ENCODE data around the gene BRD4. TPM values are rescaled to one million over a fixed set of nuclear protein-coding genes. Genes with fewer than 3 reads are reported as not detected.

BRD4 gene
- total RNA-seq, 4 donors from 2014 or later, result 64.8 to 83.2 (median 73.9) TPM

- intact Hi-C loops (cut with DNase I; ENCODE audit: low total_unique reads), result no loop called here
Observed at GRCh38 chr19:15198951-15199660, 133.2 kb downstream of the BRD4 start.

DNA sequence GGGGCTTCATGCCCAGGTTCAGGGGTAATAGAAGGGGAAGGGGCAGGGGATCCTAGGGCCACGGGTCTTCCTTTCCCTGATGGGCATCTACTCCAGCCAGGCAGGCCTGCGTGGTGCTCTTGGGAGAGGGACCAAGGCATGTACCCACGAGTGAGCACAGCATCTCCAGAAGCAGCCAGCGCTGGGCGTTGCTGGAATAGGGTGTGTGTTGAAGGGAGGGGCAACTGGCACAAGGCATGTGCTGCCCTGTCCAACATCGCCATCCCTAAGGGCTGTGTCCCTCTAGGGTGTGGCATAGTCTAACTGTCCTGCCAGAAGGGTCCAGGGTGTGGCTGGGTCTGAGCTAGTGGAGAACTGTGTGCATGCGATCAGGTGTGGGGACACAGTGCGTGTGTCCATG lies 134.4 kb downstream of the BRD4 start:
- in situ Hi-C loops (cut with MboI; ENCODE audit: low sequenced_read_pairs in 4 of 4), result no loop called here
- H3K27me3 ChIP-seq, result peaks cover 44 to 75% (median 70%) of the 10 kb centered on the region in 3 donors
- H3K4me1 ChIP-seq, result peaks cover 0 to 13% of the 10 kb centered on the region in 2 donors
- intact Hi-C loops (cut with DNase I; ENCODE audit: low total_unique reads), result no loop called here
- TF ChIP-seq, protein P1, sequence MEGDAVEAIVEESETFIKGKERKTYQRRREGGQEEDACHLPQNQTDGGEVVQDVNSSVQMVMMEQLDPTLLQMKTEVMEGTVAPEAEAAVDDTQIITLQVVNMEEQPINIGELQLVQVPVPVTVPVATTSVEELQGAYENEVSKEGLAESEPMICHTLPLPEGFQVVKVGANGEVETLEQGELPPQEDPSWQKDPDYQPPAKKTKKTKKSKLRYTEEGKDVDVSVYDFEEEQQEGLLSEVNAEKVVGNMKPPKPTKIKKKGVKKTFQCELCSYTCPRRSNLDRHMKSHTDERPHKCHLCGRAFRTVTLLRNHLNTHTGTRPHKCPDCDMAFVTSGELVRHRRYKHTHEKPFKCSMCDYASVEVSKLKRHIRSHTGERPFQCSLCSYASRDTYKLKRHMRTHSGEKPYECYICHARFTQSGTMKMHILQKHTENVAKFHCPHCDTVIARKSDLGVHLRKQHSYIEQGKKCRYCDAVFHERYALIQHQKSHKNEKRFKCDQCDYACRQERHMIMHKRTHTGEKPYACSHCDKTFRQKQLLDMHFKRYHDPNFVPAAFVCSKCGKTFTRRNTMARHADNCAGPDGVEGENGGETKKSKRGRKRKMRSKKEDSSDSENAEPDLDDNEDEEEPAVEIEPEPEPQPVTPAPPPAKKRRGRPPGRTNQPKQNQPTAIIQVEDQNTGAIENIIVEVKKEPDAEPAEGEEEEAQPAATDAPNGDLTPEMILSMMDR (IDR thresholded peaks at IDR 0.05 in 4 of 5, conservative IDR thresholded peaks at IDR 0.05 in 1 of 5), result no peak
- TF ChIP-seq POLR2A (IDR thresholded peaks at IDR 0.05), result no peak
- ATAC-seq, result no peak
- H3K36me3 ChIP-seq, result no peaks in the 10 kb centered on the region
- DNase-seq, result no peak
- H3K4me3 ChIP-seq, result peak overlapping the region in 2 of 4 donors; percentile 10 to 21
- peak overlapping the region in 3 of 4 donors; percentile 43 to 72 (median 52) for H3K27ac ChIP-seq
- no peaks in the 10 kb centered on the region for H3K9me3 ChIP-seq

More at GRCh38 chr19:15198951-15199660, 133.2 kb downstream of the BRD4 start:
- Histone ChIP-seq H3K27me3 (peaks cover 42 to 69% (median 67%) of the 10 kb centered on the region in 3 donors), H3K4me1 (peaks cover 0 to 13% of the 10 kb centered on the region in 2 donors), H3K36me3 (no peaks in the 10 kb centered on the region), H3K27ac (peak overlapping the region; percentile 72 to 75 (median 73)), H3K9me3 (no peaks in the 10 kb centered on the region), H3K4me3 (peak overlapping the region; percentile 21 to 52 (median 46))
- ATAC-seq (no peak), DNase-seq (no peak)
- in situ Hi-C loops (cut with MboI; ENCODE audit: low sequenced_read_pairs in 4 of 4), result no loop called here
- no peak for TF ChIP-seq POLR2A (IDR thresholded peaks at IDR 0.05)
- TF ChIP-seq, protein P1 (IDR thresholded peaks at IDR 0.05 in 4 of 5, conservative IDR thresholded peaks at IDR 0.05 in 1 of 5), result no peak

- TF ChIP-seq POLR2A (IDR thresholded peaks at IDR 0.05), result no peak
- H3K4me1 ChIP-seq, result peaks cover 0 to 13% of the 10 kb centered on the region in 2 donors
- ATAC-seq (no peak), DNase-seq (no peak)
- intact Hi-C loops (cut with DNase I; ENCODE audit: low total_unique reads) (no loop called here), in situ Hi-C loops (cut with MboI; ENCODE audit: low sequenced_read_pairs in 4 of 4) (no loop called here)
- H3K36me3 ChIP-seq, result no peaks in the 10 kb centered on the region
- H3K27ac ChIP-seq, result peak overlapping the region in 3 of 4 donors; percentile 61 to 72 (median 68)
- peaks cover 44 to 72% (median 70%) of the 10 kb centered on the region in 3 donors for H3K27me3 ChIP-seq
- peak overlapping the region in 1 of 4 donors; percentile 10 for H3K4me3 ChIP-seq
- H3K9me3 ChIP-seq, result no peaks in the 10 kb centered on the region
Observed at GRCh38 chr19:15197275-15197941, 134.9 kb downstream of the BRD4 start.

GRCh38 chr19:15196360-15197005 lies 135.9 kb downstream of the BRD4 start:
- intact Hi-C loops (cut with DNase I; ENCODE audit: low total_unique reads) (no loop called here), in situ Hi-C loops (cut with MboI; ENCODE audit: low sequenced_read_pairs in 4 of 4) (no loop called here)
- peaks cover 44 to 69% (median 68%) of the 10 kb centered on the region in 3 donors for H3K27me3 ChIP-seq
- no peak for TF ChIP-seq POLR2A (IDR thresholded peaks at IDR 0.05)
- TF ChIP-seq, protein P1 (IDR thresholded peaks at IDR 0.05 in 4 of 5, conservative IDR thresholded peaks at IDR 0.05 in 1 of 5), result no peak
- peak overlapping the region; percentile 6 to 72 (median 64) for H3K27ac ChIP-seq
- H3K9me3 ChIP-seq, result no peaks in the 10 kb centered on the region
- ATAC-seq (no peak), DNase-seq (no peak)
- peak overlapping the region in 3 of 4 donors; percentile 17 to 41 (median 38) for H3K4me3 ChIP-seq
- H3K36me3 ChIP-seq, result no peaks in the 10 kb centered on the region
- H3K4me1 ChIP-seq, result peaks cover 0 to 13% of the 10 kb centered on the region in 2 donors

Measured in gastrocnemius medialis (tissue), 4 donors.